ENCODE measurements around the gene CCDC91. TPM values are rescaled to one million over a fixed set of nuclear protein-coding genes. Genes with fewer than 3 reads are reported as not detected.

The CCDC91 gene
- total and polyA plus RNA-seq, 4 donors, result 13.4 to 41.3 (median 23.3) TPM

- no peaks in the 10 kb centered on the region for H3K9me3 ChIP-seq (ENCODE audit: control insufficient read depth in 4 of 4, insufficient read depth in 3 of 4, low read length in 3 of 4)
- H3K27ac ChIP-seq (ENCODE audit: low read depth in 1 of 2, low read length in 1 of 2), result no peak overlapping the region
- no peak overlapping the region for H3K9ac ChIP-seq (ENCODE audit: insufficient read depth in 1 of 2, low read length in 2 of 2)
- TF ChIP-seq, protein P1, sequence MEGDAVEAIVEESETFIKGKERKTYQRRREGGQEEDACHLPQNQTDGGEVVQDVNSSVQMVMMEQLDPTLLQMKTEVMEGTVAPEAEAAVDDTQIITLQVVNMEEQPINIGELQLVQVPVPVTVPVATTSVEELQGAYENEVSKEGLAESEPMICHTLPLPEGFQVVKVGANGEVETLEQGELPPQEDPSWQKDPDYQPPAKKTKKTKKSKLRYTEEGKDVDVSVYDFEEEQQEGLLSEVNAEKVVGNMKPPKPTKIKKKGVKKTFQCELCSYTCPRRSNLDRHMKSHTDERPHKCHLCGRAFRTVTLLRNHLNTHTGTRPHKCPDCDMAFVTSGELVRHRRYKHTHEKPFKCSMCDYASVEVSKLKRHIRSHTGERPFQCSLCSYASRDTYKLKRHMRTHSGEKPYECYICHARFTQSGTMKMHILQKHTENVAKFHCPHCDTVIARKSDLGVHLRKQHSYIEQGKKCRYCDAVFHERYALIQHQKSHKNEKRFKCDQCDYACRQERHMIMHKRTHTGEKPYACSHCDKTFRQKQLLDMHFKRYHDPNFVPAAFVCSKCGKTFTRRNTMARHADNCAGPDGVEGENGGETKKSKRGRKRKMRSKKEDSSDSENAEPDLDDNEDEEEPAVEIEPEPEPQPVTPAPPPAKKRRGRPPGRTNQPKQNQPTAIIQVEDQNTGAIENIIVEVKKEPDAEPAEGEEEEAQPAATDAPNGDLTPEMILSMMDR (IDR thresholded peaks at IDR 0.05; ENCODE audit: control extremely low read depth, extremely low read depth), result no peak
- no peaks in the 10 kb centered on the region for H3K36me3 ChIP-seq (ENCODE audit: control insufficient read depth in 4 of 4, insufficient read depth in 4 of 4, low read length in 4 of 4)
- ATAC-seq (ENCODE audit: insufficient read depth, low FRiP score) (no peak), DNase-seq (no peak)
- H3K4me1 ChIP-seq (ENCODE audit: control insufficient read depth in 5 of 5, insufficient read depth in 5 of 5, low read length in 5 of 5), result peaks cover 0 to 6% (median 0%) of the 10 kb centered on the region in 5 donors
- no peak overlapping the region for H3K4me3 ChIP-seq
- H3K27me3 ChIP-seq (ENCODE audit: control insufficient read depth in 3 of 3, insufficient read depth in 3 of 3, low read length in 2 of 3), result no peaks in the 10 kb centered on the region
Measured at GRCh38 chr12:28506271-28506670, 316.0 kb downstream of the CCDC91 start.

DNA sequence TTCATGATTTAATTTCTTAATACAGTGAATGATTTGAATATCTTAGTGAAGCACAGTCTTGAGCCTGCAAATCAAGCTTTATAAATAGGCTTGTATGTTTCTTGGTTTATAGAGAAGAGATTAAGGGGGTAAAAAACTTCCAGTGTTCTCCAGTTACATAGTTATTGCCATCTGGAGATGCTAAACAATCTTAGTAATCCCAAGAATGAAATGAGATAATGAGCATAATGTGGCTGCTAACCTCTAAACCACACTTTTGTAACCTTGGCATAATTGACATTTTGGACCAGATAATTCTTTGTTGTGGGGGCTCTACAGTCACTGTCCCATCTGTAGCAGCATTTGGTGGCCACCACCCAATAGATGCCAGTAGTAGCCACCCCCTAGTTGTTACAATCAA lies 316.8 kb downstream of the CCDC91 start:
- Histone ChIP-seq H3K4me1 (ENCODE audit: control insufficient read depth in 5 of 5, insufficient read depth in 5 of 5, low read length in 5 of 5) (peaks cover 0 to 6% (median 0%) of the 10 kb centered on the region in 5 donors), H3K9ac (ENCODE audit: insufficient read depth in 1 of 2, low read length in 2 of 2) (no peak overlapping the region), H3K27ac (ENCODE audit: low read depth in 1 of 2, low read length in 1 of 2) (no peak overlapping the region), H3K4me3 (no peak overlapping the region), H3K9me3 (ENCODE audit: control insufficient read depth in 4 of 4, insufficient read depth in 3 of 4, low read length in 3 of 4) (no peaks in the 10 kb centered on the region), H3K27me3 (ENCODE audit: control insufficient read depth in 3 of 3, insufficient read depth in 3 of 3, low read length in 2 of 3) (no peaks in the 10 kb centered on the region), H3K36me3 (ENCODE audit: control insufficient read depth in 4 of 4, insufficient read depth in 4 of 4, low read length in 4 of 4) (no peaks in the 10 kb centered on the region)
- DNase-seq (no peak), ATAC-seq (ENCODE audit: insufficient read depth, low FRiP score) (no peak)
- TF ChIP-seq, protein P1 (IDR thresholded peaks at IDR 0.05; ENCODE audit: control extremely low read depth, extremely low read depth), result no peak

DNA sequence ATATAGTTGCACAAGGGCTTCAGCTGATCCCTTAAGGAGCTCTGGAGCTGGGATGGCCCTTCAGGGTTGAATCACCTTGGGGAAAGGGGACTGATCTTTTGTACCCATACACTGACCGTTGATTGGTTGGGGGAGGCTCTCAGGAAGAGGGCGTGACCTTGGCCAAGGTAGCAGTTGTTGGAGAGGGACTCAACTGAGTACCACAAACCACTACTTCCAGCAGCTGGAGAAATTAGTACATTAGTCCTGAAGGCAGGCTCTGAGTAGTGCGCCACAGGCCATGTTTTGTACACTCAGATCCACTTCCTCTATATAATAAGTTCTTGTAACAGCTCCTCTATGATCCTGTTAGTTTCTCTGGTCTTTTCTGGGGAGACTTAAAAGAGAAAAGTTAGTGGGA lies 317.6 kb downstream of the CCDC91 start:
- Histone ChIP-seq H3K9ac (ENCODE audit: insufficient read depth in 1 of 2, low read length in 2 of 2) (no peak overlapping the region), H3K4me1 (ENCODE audit: control insufficient read depth in 5 of 5, insufficient read depth in 5 of 5, low read length in 5 of 5) (peaks cover 0 to 6% (median 0%) of the 10 kb centered on the region in 5 donors), H3K4me3 (no peak overlapping the region), H3K27me3 (ENCODE audit: control insufficient read depth in 3 of 3, insufficient read depth in 3 of 3, low read length in 2 of 3) (no peaks in the 10 kb centered on the region), H3K9me3 (ENCODE audit: control insufficient read depth in 4 of 4, insufficient read depth in 3 of 4, low read length in 3 of 4) (no peaks in the 10 kb centered on the region), H3K36me3 (ENCODE audit: control insufficient read depth in 4 of 4, insufficient read depth in 4 of 4, low read length in 4 of 4) (no peaks in the 10 kb centered on the region), H3K27ac (ENCODE audit: low read depth in 1 of 2, low read length in 1 of 2) (no peak overlapping the region)
- DNase-seq (no peak), ATAC-seq (ENCODE audit: insufficient read depth, low FRiP score) (no peak)
- 95 to 97% methylated on average over 3 of the region's 3 CpGs for WGBS, 2 donors
- TF ChIP-seq, protein P1 (IDR thresholded peaks at IDR 0.05; ENCODE audit: control extremely low read depth, extremely low read depth), result no peak

GRCh38 chr12:28512406-28512805 lies 322.1 kb downstream of the CCDC91 start:
- TF ChIP-seq, protein P1 (IDR thresholded peaks at IDR 0.05; ENCODE audit: control extremely low read depth, extremely low read depth), result no peak
- Histone ChIP-seq H3K27ac (ENCODE audit: low read depth in 1 of 2, low read length in 1 of 2) (no peak overlapping the region), H3K4me3 (no peak overlapping the region), H3K27me3 (ENCODE audit: control insufficient read depth in 3 of 3, insufficient read depth in 3 of 3, low read length in 2 of 3) (no peaks in the 10 kb centered on the region), H3K36me3 (ENCODE audit: control insufficient read depth in 4 of 4, insufficient read depth in 4 of 4, low read length in 4 of 4) (no peaks in the 10 kb centered on the region), H3K9ac (ENCODE audit: insufficient read depth in 1 of 2, low read length in 2 of 2) (no peak overlapping the region), H3K9me3 (ENCODE audit: control insufficient read depth in 4 of 4, insufficient read depth in 3 of 4, low read length in 3 of 4) (no peaks in the 10 kb centered on the region), H3K4me1 (ENCODE audit: control insufficient read depth in 5 of 5, insufficient read depth in 5 of 5, low read length in 5 of 5) (no peaks in the 10 kb centered on the region)
- DNase-seq (no peak), ATAC-seq (ENCODE audit: insufficient read depth, low FRiP score) (no peak)
- WGBS, 2 donors, result 86 to 94% methylated on average over 6 of the region's 6 CpGs
